Upper lobe of right lung (tissue), 1 donor: ENCODE results near the gene ITIH3. TPM values are rescaled to one million over a fixed set of nuclear protein-coding genes. Genes with fewer than 3 reads are reported as not detected.
A peak's percentile ranks its signal among the peaks of the same experiment; 100 is the strongest.
"Not testable (repeated sequence)": the region's sequence is repeated elsewhere in the genome, so short reads cannot be mapped to it uniquely, and the experiment has no call there.

Experiments
- ATAC-seq: fragments of 200-7000 bp; cut with Tn5 transposase; one replicate; pipeline ENCODE4 v1.9.1; 2020; ENCODE audit warnings: mild to moderate bottlenecking, moderate library complexity
- DNase-seq: peaks from one replicate; pipeline ENCODE4 v3.0.0-alpha.2; 2020
- H3K27ac ChIP-seq: fragments of 200-600 bp; one replicate; pipeline ENCODE4 v1.8.0; 2022
- H3K27me3 ChIP-seq: fragments of 200-600 bp; one replicate; pipeline ENCODE4 v1.8.0; 2022; ENCODE audit warnings: mild to moderate bottlenecking
- H3K36me3 ChIP-seq: fragments of 200-600 bp; one replicate; pipeline ENCODE4 v1.8.0; 2022
- H3K4me1 ChIP-seq: fragments of 200-600 bp; one replicate; pipeline ENCODE4 v1.8.0; 2022
- H3K4me3 ChIP-seq: fragments of 200-600 bp; one replicate; pipeline ENCODE4 v1.8.0; 2022; ENCODE audit warnings: mild to moderate bottlenecking
- H3K9me3 ChIP-seq: fragments of 200-600 bp; one replicate; pipeline ENCODE4 v1.8.0; 2022
- CTCF ChIP-seq: fragments of 200-600 bp; IDR thresholded peaks from one replicate; pipeline ENCODE4 v1.8.0; 2022; ENCODE audit warnings: antibody characterized with exemption
- intact Hi-C: fragments of 100-400 bp; cut with DNase I; formaldehyde crosslinking; loops from one replicate; pipeline ENCODE4 v1.11.0; 2022
- total RNA-seq: library from RNA; stranded (reverse); fragmentation: NEBNext Ultra II Directional; extraction: Animal tissue kit (Norgen Biotek cat#: 25700); gene quantifications from one replicate; pipeline ENCODE4 v1.2.1, GENCODE V29; 2021
- donor health status: DM: no; HTN: yes; CAD: no; lungs with severe emphysema.

The ITIH3 gene
- total RNA-seq, 1 donor from 2014 or later: 9.5 TPM

DNA sequence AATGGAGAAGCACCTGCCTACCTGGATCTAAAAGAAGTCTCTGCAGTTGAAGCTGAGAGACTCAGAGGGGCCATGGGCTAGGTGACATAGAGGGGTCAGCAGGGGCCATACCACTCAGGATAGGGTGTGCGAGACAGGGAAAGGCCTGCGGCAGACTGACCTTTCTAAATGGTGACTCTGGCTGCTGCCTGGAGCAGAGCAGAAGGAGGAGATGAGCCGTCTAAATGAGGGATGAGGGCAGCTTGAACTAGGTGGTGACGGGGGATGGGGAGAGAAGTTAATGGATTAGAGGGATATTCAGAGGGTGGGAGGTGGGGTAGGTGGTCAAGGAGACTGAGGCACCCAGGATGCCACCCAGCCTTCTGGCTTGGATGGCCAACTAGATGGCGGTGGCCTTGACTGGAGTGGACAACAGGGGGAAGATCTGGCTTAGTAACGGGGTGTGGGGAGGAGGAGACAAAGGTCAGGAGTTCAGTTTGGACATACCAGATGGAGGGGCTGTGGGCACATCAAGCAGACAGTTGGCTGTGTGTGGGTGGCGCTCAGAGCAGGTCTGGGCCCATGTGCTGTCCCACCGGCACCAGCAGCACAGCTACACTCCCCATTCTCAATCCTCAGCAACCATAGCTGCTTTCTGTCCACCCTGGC is 20.4 kb upstream of the ITIH3 start:
- Histone ChIP-seq H3K4me1 (peaks cover 14% of the 10 kb centered on the region), H3K9me3 (no peaks in the 10 kb centered on the region), H3K27me3 (no peaks in the 10 kb centered on the region), H3K36me3 (no peaks in the 10 kb centered on the region), H3K27ac (no peak overlapping the region), H3K4me3 (no peak overlapping the region)
- no peak for ATAC-seq
- peak; percentile 29 for DNase-seq
- no peak for TF ChIP-seq CTCF
- intact Hi-C loops: no loop called here

DNA sequence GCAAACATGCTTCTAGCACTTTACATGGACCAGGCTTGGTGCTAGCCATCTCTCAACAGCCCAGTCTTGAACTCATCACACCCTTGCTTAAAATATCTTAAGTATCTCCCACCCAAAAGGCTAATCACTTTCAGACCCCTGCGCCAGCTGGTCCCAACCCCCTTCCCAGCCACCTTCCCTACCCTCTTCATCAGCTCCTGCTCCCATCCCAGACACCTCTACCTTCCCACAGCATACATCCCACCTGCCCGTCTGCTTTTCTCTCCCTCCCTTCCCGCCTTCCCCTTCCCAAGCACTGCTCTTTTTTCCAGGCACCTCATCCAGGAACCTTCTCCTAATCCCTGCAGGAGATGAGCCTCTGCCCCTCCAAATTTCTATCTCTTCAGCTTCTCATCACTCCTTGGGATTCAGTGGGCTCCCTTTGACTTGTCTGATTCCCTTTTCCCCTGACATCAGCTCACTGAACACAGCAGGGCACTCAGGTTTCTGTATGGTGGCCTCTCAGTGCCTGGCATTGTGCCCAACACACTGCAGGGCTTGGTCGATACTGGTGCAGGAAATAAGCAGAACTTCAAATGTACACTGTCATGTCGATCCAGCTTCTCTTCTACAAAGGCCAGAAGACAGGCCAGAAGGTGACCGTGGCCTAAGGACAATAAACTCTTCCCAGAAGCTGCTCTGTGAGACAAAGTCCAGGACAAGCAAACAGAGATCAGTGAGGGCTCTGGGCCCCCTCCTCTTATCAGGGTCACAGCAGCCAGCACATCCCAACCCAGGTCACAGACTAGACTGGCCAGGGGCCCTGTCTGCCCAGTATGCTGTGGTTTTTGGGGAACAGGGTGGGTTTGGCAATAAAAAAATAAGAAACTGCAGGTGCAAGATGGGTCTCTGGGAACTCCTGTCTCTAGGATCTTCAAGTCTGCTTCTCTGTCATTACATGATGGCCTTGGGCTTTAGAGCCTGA is 19.4 kb upstream of the ITIH3 start:
- no peak for TF ChIP-seq CTCF
- peak; percentile 40 for DNase-seq
- no peaks in the 10 kb centered on the region for H3K27me3 ChIP-seq
- H3K4me3 ChIP-seq: no peak overlapping the region
- ATAC-seq: no peak
- H3K4me1 ChIP-seq: peaks cover 5% of the 10 kb centered on the region
- intact Hi-C loops: no loop called here
- no peaks in the 10 kb centered on the region for H3K9me3 ChIP-seq
- no peaks in the 10 kb centered on the region for H3K36me3 ChIP-seq
- H3K27ac ChIP-seq: no peak overlapping the region

- Histone ChIP-seq H3K36me3 (no peaks in the 10 kb centered on the region), H3K27ac (no peak overlapping the region), H3K27me3 (no peaks in the 10 kb centered on the region), H3K9me3 (no peaks in the 10 kb centered on the region), H3K4me3 (no peak overlapping the region), H3K4me1 (peaks cover 5% of the 10 kb centered on the region)
- no peak for TF ChIP-seq CTCF
- DNase-seq (no peak), ATAC-seq (no peak)
- intact Hi-C loops: no loop called here
Measured at GRCh38 chr3:52775877-52776276, 18.7 kb upstream of the ITIH3 start.

DNA sequence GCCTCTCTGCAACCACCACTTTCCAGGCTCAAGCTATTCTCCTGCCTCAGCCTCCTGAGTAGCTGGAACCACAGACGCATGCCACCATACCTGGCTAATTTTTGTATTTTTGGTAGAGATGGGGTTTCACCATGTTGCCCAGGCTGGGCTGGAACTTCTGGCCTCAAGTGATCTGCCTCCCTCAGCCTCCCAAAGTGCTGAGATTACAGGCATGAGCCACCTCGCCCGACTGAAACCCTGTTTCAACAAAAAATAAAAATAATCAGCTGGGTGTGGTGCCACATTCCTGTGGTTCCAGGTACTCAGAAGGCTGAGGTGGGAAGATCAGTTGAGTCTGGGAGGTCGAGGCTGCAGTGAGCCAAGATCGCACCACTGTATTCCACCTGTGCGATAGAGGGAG is 18.1 kb upstream of the ITIH3 start:
- H3K4me3 ChIP-seq, ATAC-seq, H3K9me3 ChIP-seq, intact Hi-C loops, H3K4me1 ChIP-seq, H3K36me3 ChIP-seq, H3K27ac ChIP-seq, H3K27me3 ChIP-seq: not testable (repeated sequence)
- DNase-seq: peak; percentile 21

DNA sequence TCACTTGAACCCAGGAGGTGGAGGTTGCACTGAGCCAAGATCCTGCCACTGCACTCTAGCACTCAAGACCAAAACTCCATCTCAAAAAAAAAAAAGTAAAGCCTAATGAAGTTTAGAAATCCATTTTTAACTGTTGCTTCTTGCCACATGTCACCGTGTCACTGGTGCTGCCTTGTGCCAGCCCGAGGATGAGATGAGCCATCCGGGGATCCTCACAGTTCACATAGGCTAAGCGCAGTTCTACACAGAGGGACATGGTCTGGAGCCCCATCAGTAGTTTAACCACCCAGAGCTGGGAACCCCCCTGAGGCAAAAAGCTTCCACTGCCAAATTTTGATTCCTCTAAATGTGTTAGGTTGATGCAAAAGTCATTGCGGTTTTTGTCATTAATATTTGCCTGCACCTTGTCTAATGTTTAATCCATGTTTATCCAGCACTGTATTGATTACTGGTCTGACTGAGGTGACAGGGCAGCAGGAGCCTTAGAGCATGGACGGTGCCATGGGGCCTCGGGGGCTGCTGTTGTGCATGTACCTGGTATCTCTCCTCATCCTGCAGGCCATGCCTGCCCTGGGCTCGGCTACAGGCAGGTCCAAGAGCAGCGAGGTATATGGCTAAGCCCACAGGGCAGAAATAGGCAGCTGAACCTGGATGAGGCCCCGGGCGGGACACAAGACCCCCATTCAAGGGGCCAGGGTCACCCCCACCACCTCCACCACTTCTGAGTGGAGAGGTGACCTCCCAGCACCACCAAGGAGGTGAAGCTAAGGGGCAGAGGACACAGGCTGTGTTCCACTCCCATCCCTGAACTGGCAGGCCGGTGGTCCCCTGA is 17.3 kb upstream of the ITIH3 start, which contains the start of gene ITIH1:
TSS of gene ITIH1 (plus strand) at position 473 of the 832 bp plus-strand sequence. CDS start at position 490, 17 bp downstream.
- H3K4me3 ChIP-seq: no peak within 1 kb of the TSS
- H3K9me3 ChIP-seq: no peaks in the 10 kb centered on the region
- H3K27ac ChIP-seq: no peak within 1 kb of the TSS
- no peak for TF ChIP-seq CTCF
- ATAC-seq (no peak), DNase-seq (peak; percentile 61)
- intact Hi-C loops: no loop called here
- H3K4me1 ChIP-seq: no peaks in the 10 kb centered on the region
- no peaks in the 10 kb centered on the region for H3K36me3 ChIP-seq
- H3K27me3 ChIP-seq: no peaks in the 10 kb centered on the region
